ENCODE data around the gene PDE3A.

GRCh38 chr12:20426957-20427356, 58.6 kb downstream of the PDE3A start:
- TF ChIP-seq, protein P1, sequence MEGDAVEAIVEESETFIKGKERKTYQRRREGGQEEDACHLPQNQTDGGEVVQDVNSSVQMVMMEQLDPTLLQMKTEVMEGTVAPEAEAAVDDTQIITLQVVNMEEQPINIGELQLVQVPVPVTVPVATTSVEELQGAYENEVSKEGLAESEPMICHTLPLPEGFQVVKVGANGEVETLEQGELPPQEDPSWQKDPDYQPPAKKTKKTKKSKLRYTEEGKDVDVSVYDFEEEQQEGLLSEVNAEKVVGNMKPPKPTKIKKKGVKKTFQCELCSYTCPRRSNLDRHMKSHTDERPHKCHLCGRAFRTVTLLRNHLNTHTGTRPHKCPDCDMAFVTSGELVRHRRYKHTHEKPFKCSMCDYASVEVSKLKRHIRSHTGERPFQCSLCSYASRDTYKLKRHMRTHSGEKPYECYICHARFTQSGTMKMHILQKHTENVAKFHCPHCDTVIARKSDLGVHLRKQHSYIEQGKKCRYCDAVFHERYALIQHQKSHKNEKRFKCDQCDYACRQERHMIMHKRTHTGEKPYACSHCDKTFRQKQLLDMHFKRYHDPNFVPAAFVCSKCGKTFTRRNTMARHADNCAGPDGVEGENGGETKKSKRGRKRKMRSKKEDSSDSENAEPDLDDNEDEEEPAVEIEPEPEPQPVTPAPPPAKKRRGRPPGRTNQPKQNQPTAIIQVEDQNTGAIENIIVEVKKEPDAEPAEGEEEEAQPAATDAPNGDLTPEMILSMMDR (IDR thresholded peaks at IDR 0.05) = no peak
- no peak for TF ChIP-seq POLR2A (IDR thresholded peaks at IDR 0.05)
